Fibroblast of skin of left biceps (primary cell): ENCODE results near the gene EGFR.

Experiments used
- DNase-seq, 2 experiments: peaks; one replicate each; pipeline ENCODE4 v3.0.0-alpha.2; 2013; ENCODE audit warnings: low read depth in 2 of 2

Gene EGFR

DNA sequence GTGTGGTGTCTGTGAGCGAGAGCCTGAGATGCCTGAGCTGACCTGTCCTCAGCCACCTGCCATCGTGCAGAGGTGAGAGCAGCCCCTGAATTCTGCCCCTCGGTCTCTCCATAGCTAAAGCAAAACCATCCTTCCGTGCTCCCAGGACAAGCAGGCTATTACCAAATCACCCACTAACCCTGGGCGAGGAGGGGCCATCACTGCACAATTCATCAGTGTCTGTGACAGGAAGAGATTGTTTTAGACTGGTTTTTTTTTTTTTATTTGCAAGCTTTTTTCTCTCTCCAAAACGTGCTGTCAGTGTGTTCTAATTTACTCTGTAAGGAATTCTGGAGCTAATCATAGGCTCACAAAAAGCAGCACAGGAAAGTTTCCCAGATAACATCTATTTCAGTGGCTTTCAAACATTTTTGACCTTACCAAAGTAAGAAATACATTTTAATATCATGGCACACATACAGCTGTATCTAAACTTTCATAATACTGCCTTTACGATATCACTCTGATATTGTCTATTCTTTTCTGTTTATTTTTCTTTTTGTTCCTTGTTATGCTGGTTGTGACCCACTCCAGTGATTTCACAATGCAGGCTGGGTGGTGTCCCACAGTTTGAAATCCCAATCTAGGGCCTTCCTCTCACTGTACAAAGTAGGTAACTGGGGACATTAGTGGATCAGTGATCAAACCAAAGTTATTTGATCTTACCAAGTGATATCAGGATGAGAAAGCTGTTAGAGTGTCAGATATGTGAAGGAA, 62.8 kb downstream of the EGFR start:
- no peak for DNase-seq

GRCh38 chr7:55082228-55082603, 63.4 kb downstream of the EGFR start:
- DNase-seq: no peak

DNA sequence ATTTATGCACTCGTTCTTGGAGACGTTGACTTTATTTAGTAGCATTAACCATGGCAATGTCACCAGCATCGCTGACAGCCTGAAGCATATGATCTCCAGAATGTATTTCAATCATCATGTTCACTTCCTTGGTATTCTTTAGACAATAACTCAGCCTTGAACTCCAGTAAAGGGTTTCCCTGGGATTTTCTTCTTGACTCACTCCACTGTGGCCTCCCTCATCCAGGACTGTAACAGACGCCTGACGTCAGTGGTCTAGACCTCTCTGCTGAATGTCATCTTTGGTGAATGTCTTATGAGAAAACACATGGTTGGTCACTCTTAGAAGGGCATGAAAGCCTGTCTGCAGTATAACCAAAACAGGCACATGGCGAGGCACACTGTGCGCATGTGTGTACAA, 64.4 kb downstream of the EGFR start:
- no peak for DNase-seq

DNA sequence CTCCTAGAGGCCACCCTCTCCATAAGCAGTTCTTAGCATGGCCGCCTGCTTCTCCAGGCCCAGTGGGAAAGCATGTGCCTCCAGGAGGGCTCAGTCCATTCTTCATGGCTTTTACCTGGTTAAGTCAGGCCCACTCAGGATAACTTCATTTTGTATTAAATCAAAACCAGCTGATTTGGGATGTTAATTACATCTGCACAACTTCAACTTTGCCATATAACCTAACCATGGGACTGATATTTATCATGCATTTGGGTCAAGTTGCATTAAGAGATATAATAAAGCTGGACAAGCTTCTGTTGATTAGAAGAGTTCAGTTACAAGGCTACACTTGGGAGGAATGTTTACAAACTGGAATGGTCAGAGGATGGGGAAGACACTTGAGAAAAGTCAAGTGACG, 65.5 kb downstream of the EGFR start:
- no peak for DNase-seq

GRCh38 chr7:55085511-55086412, 66.9 kb downstream of the EGFR start:
- no peak for DNase-seq

DNA sequence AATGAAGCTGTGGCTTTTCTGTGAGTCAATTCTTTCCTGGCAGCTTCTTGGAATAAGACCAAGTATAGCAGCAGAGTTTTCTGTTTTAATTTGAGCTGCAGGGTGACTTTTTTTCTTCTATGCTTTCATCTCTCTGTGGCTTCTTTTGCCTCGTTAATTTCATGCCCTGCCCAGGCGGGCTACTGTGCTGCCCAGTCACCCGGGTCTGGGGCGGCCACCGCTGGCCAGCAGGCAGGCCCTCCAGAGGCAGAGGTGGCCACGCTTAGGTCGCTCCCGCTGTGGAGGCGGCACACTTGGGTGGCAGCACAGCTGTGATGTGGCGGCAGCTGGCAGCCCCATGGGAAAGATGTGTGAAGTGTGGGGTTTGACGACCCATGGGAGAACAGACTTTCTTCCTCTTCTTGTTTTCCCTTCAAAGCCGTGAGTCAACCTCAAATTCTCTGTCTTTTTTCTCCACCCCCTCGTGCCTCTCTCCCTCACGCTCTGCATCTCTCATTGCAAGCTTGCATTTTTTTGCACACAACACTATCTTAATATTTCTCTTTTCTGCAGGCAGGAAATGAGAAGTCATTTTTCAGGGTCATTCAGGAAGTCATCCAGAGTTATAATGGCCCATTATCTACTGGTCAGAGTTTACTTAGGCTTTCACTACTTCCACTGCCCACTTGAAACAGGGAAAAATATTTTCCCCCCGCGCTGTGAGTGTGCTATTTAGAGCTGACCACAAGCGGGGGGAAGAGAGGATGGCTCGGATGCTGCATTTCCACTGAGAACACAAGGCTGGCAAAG, 67.8 kb downstream of the EGFR start:
- no peak for DNase-seq

DNA sequence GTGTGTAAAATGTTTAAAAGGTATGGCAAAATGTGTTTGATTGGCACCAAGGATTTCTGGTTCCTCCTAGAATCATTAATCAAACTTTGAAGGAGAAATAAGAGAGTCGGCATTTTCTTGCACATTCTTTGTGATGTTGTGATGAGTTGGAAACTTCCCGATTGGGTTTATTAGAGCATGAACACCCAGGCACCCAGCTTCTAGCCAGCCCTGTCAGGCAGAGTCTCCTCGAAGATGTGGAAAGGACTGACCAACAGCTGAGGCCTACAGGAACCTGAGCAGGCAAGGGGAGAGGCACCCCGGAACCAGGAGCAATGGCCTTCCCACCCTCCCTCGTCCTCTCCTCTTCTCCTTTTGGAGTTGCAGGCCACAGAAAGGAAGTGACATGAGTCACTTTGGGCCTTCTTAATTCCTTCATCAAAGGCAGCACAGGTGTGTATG, 68.7 kb downstream of the EGFR start:
- no peak for DNase-seq

DNA sequence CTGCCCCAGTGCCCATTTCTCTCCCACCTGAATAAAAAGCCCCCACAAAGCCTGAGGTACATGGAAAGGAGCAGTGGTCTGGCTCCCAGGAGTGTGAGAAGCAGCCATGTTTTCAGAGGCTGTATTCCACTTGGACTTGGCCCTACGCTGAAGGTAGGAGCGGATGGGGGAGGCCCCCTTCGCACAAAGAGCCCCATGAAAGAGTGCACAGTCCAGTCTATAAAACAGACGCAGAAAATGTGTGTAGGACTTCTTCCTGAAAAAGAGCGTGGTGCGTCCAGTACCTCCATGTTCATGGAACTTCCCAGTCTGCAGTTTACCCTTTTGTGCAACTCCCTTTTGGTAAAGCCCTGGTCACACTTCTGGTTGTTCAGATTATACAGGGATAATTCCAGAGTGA, 69.3 kb downstream of the EGFR start:
- DNase-seq: no peak

GRCh38 chr7:55088620-55089019, 69.8 kb downstream of the EGFR start:
- no peak for DNase-seq

DNA sequence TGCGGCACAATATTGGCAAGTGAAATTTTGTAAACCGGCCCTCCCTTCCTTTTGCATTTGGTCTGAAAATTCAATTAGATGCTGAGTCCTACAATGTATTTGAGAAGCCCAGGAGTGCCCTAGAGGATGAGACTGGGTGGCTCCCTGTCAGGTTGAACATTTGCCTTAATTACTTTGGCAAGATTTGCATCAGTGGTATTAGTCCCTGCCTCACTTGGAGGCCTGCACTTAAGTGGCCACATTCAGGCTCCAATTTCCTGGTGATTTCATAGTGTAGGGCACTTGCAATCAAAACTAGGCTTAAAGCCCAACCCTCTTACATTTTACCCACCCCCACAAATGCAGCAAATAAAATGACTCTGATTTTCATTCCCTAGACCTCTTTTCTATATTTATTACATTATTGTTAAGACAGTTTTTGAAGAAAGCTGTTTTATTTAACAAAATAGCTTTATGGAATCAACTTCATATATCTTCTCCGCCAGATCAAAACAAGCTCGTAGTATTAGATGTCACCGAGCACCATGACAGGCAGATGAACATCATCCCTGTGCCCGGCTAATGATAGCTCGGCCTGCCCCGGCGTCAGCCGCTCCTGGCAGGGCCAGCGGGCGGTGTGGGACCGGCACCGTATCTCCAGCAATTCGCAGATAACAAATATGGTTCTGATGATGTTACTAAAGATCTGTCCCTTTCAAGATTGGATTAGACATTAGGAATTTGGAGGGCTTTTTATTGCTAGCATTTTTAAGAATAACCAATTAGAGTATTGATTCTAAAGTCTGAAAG, 73.6 kb downstream of the EGFR start:
- no peak for DNase-seq

DNA sequence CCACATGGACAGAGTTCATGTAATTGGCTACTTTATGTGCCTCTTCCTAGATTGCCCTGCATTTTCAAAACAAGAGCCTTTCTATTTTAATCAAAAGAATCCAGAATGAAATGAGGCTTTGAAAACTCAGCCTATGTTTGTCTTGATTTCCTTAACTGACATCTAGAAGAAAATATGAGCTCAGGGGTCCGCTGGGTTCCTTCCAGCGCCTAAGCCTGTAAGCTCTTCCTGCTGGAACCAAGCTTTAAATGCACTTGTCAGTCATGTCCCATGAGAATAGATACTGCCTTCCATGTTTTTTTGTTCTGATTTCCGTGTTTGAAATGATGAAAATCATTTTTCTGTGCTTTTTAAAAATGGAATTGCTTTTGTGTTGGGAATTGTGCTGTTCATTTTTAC, 74.2 kb downstream of the EGFR start:
- no peak for DNase-seq

- no peak for DNase-seq
Measured at GRCh38 chr7:55093674-55094073, 74.9 kb downstream of the EGFR start.

DNA sequence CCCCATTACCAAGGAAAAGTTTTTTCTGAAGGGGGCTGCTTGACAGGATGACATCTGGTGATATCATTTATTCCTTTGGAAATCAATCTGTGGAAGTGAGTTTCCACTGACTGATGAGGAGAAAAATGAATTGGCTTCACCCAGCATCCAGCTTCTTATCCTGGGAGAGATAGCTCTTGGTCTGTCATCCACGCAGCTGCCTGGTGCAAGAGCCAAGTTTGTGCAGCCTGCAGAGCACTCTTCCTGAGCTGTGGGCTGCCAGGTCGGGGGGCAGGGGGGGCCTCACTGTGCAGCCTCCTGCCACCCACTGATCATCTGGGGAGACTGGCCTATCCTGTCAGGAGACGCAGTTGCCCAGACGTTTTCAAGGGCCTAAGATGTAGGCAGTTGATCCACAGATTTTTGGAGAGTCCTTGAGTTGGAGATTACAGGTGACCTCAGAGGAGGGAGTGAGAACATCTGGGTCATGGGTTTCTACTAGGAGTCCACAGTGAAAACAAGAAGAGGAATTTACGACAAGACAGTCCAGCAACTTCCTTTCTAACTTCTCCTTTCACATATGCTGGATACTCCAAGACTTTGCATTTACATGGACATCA, 75.4 kb downstream of the EGFR start:
- no peak for DNase-seq

DNA sequence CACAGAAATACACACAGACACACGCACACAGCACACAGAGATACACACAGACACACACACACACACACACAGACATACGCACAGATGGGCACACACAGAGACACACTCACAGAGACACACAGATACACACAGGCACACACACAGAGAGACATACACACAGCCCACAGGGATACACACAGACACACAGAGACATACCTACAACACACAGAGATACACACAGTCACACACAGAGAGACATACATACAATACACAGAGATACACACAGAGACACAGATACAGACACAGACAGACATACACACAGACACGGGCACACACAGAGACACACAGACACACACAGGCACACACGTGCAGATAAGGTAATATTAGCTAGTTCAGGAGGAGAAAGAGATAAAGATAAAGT, 76.9 kb downstream of the EGFR start:
- no peak for DNase-seq

DNA sequence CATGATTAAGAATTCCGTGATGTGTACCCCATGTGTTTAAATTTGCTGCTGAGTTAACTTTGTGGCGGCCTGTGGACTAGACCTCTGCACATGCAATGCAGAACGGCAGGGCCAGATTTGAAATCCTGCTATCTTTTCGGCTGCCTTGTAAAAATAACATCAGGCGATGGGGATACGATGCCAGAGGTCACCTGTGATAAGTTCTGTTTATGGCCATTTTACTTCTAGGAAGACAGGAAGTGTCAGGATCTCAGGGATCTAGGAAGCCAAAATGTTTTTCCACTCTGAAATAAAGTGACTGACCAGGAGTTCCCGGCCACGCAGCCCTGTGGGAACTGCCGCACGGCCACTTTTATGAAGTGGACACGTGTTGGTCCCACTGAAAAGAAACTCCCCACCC, 77.5 kb downstream of the EGFR start:
- no peak for DNase-seq

DNA sequence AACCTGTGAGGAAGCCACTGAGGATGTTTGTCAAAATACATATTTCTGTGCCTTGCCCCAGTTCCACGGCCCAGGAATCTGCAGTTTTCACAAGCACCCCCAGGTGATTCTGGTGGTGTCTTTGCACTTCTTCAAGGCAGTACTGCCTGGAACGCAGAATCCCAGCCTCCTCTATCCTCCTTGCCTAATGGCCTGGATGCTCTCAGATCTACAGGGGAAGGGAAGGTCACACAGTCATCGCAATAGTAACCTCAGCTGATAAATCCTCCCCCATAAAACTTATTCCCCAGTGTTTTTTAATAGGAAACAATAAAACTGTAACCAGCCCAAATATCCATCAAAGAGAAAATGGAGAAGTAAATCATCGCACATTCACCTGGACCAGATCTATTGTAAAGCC, 78.3 kb downstream of the EGFR start:
- no peak for DNase-seq

DNA sequence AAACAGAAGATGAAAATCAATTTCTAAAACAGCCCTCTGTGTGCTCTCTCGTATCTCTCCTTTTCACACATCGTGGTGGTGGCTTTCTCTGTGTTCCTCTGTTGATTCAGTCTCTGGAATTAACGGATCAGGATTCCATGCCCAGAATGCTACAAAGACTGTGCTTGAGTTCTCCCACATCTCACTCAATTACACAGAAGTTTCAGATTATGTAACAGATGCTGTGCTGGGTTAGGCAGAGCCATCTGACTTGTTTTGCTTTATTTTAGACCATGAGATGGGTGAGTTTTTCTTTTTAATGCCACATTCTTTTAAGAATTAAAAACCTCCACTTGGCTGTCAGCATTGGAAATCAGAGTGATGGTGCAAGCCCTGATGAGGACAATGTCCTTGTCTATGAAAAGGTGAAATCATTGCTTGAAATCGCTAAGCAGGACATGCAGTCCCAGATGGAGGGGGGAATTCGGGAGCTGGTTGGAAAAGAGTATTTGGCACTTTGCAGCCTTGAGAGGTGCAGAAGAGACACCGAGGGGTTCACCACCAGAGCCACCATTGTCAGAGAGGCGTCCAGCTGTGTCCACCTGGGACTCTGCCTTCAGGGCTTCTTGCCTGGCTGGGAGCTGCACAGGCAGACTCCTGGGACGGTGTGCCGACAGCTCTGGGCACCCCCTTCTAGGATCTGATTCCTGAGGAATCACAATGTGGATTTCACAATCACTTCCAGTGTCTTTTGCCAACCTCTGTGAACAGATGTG, 80.4 kb downstream of the EGFR start:
- DNase-seq: no peak

GRCh38 chr7:55099821-55100543, 81.2 kb downstream of the EGFR start:
- no peak for DNase-seq

GRCh38 chr7:55100544-55101327, 81.9 kb downstream of the EGFR start:
- DNase-seq: no peak
